Activated naive CD4-positive, alpha-beta T cell treated with anti-CD3 and anti-CD28 coated beads, Interleukin-2, amount 50 U/mL, for 24 hours (primary cell): ENCODE data around the gene CST7.
"Not testable (repeated sequence)": the region's sequence is repeated elsewhere in the genome, so short reads cannot be mapped to it uniquely, and the experiment has no call there.

Experiments
- H3K27ac Mint-ChIP-seq: one replicate; pipeline ENCODE4 v1.8.0; 2021; ENCODE audit warnings: mild to moderate bottlenecking, mixed read lengths
- H3K27me3 Mint-ChIP-seq: one replicate; pipeline ENCODE4 v1.8.0; 2021; ENCODE audit warnings: mixed read lengths
- H3K36me3 Mint-ChIP-seq: one replicate; pipeline ENCODE4 v1.8.0; 2021; ENCODE audit warnings: mixed read lengths
- H3K4me1 Mint-ChIP-seq: one replicate; pipeline ENCODE4 v1.8.0; 2021; ENCODE audit warnings: mixed read lengths
- H3K4me3 Mint-ChIP-seq: one replicate; pipeline ENCODE4 v1.8.0; 2021; ENCODE audit warnings: mild to moderate bottlenecking, mixed read lengths
- H3K9me3 Mint-ChIP-seq: one replicate; pipeline ENCODE4 v1.8.0; 2021; ENCODE audit warnings: mixed read lengths

Gene CST7

GRCh38 chr20:24936526-24937407, 12.3 kb upstream of the CST7 start:
- Mint-ChIP-seq H3K27ac (no peak overlapping the region), H3K4me1 (peaks cover 13% of the 10 kb centered on the region), H3K27me3 (no peaks in the 10 kb centered on the region), H3K9me3 (peaks cover 6% of the 10 kb centered on the region), H3K4me3 (no peak overlapping the region), H3K36me3 (peaks cover 5% of the 10 kb centered on the region)

DNA sequence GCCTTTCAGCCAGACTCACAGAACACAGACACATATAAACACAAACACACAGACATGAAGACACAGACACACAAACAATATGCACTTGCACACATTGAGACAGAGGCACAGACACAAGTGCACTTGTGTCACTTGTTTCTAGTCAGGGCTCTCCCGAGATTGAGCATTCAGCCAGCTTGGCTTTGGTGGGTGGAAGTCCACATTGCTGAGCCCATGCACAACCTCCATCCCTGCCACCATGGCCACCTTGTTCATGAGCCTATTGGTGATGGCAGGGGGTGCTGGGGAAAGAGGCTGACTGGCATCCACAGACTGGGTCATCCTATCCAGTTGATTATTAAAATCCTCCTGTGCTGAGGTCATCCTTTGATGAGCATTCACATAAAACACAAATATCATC, 11.5 kb upstream of the CST7 start:
- peaks cover 7% of the 10 kb centered on the region for H3K36me3 Mint-ChIP-seq
- H3K27ac Mint-ChIP-seq: no peak overlapping the region
- no peaks in the 10 kb centered on the region for H3K27me3 Mint-ChIP-seq
- peaks cover 6% of the 10 kb centered on the region for H3K9me3 Mint-ChIP-seq
- no peak overlapping the region for H3K4me3 Mint-ChIP-seq
- peaks cover 5% of the 10 kb centered on the region for H3K4me1 Mint-ChIP-seq

DNA sequence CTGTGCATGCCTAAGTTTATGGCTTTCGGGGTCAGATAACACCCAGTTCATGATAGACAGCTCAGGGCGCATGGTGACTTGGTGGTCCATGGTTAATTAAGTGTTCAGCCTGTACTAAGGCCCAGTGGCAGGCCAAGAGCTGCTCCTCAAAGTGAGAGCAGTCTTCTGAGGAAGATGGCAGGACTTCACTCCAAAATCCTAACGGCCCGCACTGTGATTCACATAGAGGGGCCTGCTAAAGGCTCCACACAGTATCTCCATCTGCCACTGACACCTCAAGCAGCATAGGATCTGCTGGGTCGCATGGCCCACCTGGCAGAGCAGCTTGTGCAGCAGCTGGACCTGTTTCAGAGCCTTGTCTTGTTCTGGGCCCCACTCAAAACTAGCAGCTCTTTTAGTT, 10.6 kb upstream of the CST7 start:
- Mint-ChIP-seq H3K27ac (no peak overlapping the region), H3K36me3 (peaks cover 7% of the 10 kb centered on the region), H3K4me1 (no peaks in the 10 kb centered on the region), H3K4me3 (no peak overlapping the region), H3K27me3 (no peaks in the 10 kb centered on the region), H3K9me3 (peaks cover 6% of the 10 kb centered on the region)

GRCh38 chr20:24939036-24939435, 10.0 kb upstream of the CST7 start:
- H3K27ac Mint-ChIP-seq: no peak overlapping the region

DNA sequence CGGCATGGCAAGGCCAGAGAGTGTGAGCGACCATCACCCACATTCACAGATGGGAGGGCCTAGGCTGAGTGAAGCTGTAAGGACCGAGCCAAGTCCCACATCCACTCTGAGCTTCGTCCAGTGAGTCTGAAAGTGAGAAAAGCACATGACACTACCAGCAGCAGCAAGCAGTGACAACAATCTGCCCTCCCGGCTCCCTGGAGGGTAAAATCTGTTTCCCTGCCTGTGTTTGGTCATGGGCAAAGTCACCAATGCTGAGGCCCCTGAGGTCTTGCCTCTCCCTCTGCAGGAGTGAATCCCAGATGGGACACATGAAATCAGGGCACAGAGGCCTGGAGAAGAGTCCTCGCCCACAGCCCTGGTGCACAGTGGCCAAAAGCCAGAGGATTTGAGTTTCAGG, 6.4 kb upstream of the CST7 start:
- H3K4me3 Mint-ChIP-seq: no peak overlapping the region
- peaks cover 16% of the 10 kb centered on the region for H3K36me3 Mint-ChIP-seq
- peaks cover 11% of the 10 kb centered on the region for H3K4me1 Mint-ChIP-seq
- peaks cover 18% of the 10 kb centered on the region for H3K9me3 Mint-ChIP-seq
- H3K27me3 Mint-ChIP-seq: no peaks in the 10 kb centered on the region
- no peak overlapping the region for H3K27ac Mint-ChIP-seq

More at GRCh38 chr20:24939036-24939435, 10.0 kb upstream of the CST7 start:
- Mint-ChIP-seq H3K36me3 (peaks cover 9% of the 10 kb centered on the region), H3K9me3 (peaks cover 9% of the 10 kb centered on the region), H3K4me3 (no peak overlapping the region), H3K27me3 (no peaks in the 10 kb centered on the region), H3K4me1 (no peaks in the 10 kb centered on the region)

DNA sequence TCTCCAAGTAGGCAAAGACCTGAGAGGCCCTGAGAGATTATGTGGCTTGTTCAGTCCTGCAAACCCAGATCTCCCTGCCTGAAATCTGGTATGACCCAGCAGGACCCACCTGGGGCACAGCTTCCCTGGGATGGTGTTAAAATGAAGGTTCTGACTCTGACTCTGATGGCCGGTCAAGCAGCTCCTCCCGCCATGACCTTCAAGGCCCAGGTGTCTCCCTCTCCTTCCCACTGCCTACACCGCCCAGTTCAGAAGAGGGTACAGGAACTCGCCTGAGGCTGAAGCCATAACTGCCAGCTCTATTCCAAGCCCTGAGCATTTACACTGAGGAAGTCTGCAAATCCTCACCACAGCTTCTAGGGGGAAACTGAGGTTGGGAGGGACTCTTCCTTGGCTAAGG, 5.9 kb upstream of the CST7 start:
- no peak overlapping the region for H3K4me3 Mint-ChIP-seq
- peaks cover 18% of the 10 kb centered on the region for H3K9me3 Mint-ChIP-seq
- H3K4me1 Mint-ChIP-seq: peaks cover 16% of the 10 kb centered on the region
- peaks cover 16% of the 10 kb centered on the region for H3K36me3 Mint-ChIP-seq
- no peaks in the 10 kb centered on the region for H3K27me3 Mint-ChIP-seq
- no peak overlapping the region for H3K27ac Mint-ChIP-seq

DNA sequence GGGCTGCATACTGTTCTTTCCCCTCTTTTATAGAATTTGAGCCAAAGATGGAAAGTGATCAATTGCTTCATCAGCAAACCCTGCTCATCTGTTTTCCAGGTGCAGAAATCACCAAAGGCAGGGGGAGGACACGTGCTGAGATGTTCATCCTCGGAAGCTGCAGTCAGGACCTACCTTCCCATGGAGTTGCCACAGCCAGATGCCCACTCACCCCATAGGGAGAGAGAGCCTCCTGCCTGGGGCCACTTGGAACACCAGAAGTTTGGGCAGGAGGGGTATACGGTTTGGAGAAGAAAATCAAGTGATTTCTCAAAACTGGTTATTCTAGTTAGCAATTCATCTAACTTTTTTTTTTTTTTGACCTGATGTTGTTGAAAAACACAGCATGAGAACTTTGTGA, 5.3 kb upstream of the CST7 start:
- H3K27me3 Mint-ChIP-seq: no peaks in the 10 kb centered on the region
- no peak overlapping the region for H3K4me3 Mint-ChIP-seq
- H3K9me3 Mint-ChIP-seq: peaks cover 18% of the 10 kb centered on the region
- no peak overlapping the region for H3K27ac Mint-ChIP-seq
- peaks cover 16% of the 10 kb centered on the region for H3K36me3 Mint-ChIP-seq
- peaks cover 21% of the 10 kb centered on the region for H3K4me1 Mint-ChIP-seq

- Mint-ChIP-seq H3K4me1 (peaks cover 33% of the 10 kb centered on the region), H3K9me3 (peaks cover 13% of the 10 kb centered on the region)
Observed at GRCh38 chr20:24946376-24946775, 2.7 kb upstream of the CST7 start.

GRCh38 chr20:24948396-24948938, 602 bp upstream of the CST7 start:
- peak overlapping the region; percentile 68 for H3K4me3 Mint-ChIP-seq
- H3K4me1 Mint-ChIP-seq: peaks cover 33% of the 10 kb centered on the region
- H3K27me3 Mint-ChIP-seq, H3K36me3 Mint-ChIP-seq: not testable (repeated sequence)
- peak overlapping the region; percentile 97 for H3K27ac Mint-ChIP-seq
- H3K9me3 Mint-ChIP-seq: peaks cover 13% of the 10 kb centered on the region

More at GRCh38 chr20:24946376-24946775, 2.7 kb upstream of the CST7 start:
- H3K27me3 Mint-ChIP-seq, H3K4me3 Mint-ChIP-seq: not testable (repeated sequence)
- H3K36me3 Mint-ChIP-seq: peaks cover 12% of the 10 kb centered on the region
- H3K27ac Mint-ChIP-seq: peak overlapping the region; percentile 53

DNA sequence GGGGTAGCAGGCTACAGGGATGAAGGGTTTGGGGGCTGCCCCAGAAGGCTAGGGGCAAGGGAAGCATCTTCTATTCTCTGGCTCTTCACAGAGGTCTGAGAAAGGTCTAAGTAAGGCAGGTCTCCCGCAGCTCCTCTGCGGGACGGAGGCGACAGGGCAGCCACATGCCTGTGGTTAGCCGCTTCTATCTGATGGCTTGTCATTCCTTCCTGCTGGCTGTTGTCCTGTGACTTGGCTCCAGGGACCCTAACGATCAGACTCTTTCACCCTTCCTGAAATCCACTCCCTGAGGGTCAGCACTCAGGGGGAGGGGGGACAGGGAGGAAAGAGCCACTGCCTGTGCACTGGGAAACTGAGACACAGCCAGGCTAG, 673 bp downstream of the CST7 start:
- peaks cover 7% of the 10 kb centered on the region for H3K9me3 Mint-ChIP-seq
- H3K4me3 Mint-ChIP-seq: peak overlapping the region; percentile 68
- H3K4me1 Mint-ChIP-seq: peaks cover 39% of the 10 kb centered on the region
- H3K27me3 Mint-ChIP-seq: no peaks in the 10 kb centered on the region
- H3K36me3 Mint-ChIP-seq: peaks cover 7% of the 10 kb centered on the region
- peak overlapping the region; percentile 56 for H3K27ac Mint-ChIP-seq

- no peak overlapping the region for H3K27ac Mint-ChIP-seq
- no peaks in the 10 kb centered on the region for H3K27me3 Mint-ChIP-seq
- H3K9me3 Mint-ChIP-seq: peaks cover 7% of the 10 kb centered on the region
- peak overlapping the region; percentile 68 for H3K4me3 Mint-ChIP-seq
- peaks cover 5% of the 10 kb centered on the region for H3K36me3 Mint-ChIP-seq
- H3K4me1 Mint-ChIP-seq: peaks cover 44% of the 10 kb centered on the region
Observed at GRCh38 chr20:24950128-24950835, 1.2 kb downstream of the CST7 start.

GRCh38 chr20:24950836-24951525, 1.9 kb downstream of the CST7 start:
- Mint-ChIP-seq H3K27ac (no peak overlapping the region), H3K4me1 (peaks cover 48% of the 10 kb centered on the region), H3K4me3 (peak overlapping the region; percentile 64), H3K9me3 (peaks cover 7% of the 10 kb centered on the region), H3K27me3 (no peaks in the 10 kb centered on the region), H3K36me3 (no peaks in the 10 kb centered on the region)

DNA sequence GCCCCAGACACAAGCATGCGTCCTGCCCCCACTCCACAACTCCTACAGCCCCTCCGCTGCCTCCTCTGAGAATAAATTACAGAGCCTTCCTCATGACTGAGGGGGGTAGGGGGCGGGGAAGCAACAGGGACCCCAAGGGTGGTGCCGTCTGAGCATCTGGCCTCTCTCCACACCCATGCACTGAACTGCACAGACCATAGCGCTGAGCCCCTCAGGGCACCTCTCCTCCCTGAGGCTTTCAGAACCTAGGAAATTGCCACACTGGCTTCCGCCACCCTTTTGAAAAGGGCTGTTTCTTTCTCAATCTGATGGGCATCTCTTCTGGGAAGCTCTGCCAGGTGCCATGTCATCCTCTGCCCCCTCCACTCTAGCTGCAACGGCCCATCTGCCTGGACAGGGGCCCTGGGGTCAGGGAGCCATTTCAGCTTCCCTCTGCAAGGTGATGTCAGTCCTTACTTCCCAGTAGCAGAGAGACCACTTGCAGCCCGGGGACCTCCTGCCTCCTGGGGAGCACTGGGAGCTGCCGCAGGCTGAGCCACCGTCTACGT, 2.5 kb downstream of the CST7 start:
- peak overlapping the region; percentile 64 for H3K4me3 Mint-ChIP-seq
- peaks cover 48% of the 10 kb centered on the region for H3K4me1 Mint-ChIP-seq
- no peaks in the 10 kb centered on the region for H3K27me3 Mint-ChIP-seq
- H3K27ac Mint-ChIP-seq: no peak overlapping the region
- H3K36me3 Mint-ChIP-seq: no peaks in the 10 kb centered on the region
- H3K9me3 Mint-ChIP-seq: peaks cover 7% of the 10 kb centered on the region

DNA sequence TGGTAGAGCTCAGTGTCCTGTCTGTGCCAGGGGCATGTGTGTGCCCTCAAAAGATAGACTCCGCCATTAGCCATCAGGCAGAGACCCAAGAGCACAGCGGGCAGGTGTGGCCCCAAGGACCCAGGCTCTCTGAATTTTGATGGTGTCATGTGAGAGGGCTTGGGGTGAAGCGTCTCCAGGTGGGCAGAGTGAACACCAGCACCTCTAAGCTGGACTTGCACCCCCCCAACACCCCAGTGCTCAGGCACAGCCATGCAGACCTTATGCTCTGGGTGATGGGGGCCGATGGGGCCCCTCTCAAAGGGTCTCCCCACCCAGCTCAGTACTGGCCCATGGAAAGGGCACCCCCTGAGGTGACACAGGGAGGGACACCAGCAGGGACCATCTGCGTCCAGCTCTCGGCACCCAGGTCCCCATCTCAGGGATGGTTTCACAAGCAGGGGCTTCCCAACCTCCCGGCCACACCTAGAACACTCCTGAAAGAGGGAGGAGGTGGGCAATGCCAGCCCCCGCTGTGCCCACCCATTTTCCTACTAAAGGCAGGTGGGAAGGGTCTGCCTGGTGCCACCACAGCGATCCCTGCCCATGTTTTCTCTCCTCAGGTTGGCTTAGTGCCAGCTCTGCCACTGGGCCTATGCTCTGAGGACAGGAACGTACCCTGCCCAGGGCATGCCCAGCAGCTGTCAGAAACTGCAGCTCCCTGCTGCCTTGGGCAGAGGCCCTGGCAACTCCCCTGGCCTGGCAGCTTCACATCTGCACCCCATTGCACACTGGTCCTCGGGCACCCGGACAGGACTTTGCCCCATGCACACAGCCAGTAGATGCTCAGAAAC, 3.5 kb downstream of the CST7 start:
- Mint-ChIP-seq H3K4me1 (peaks cover 38% of the 10 kb centered on the region), H3K9me3 (no peaks in the 10 kb centered on the region), H3K27ac (no peak overlapping the region)

DNA sequence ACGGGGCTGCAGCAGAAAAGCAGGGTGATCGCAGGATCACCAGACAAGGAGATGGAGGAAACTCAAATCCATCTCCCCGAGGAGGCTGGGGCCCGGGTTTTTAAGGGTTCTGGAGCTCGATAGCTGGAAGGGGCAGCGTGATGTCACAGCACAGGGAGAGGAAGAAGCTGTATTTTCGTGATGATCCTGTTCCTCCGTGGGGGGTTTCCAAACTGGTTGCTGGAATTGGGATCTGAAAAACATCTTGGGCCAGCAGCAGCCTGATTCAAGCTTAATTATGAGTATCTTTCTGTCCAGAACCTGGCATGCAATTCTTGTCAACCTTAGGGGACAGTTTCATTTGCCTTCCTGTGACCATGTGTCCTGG, 4.1 kb downstream of the CST7 start:
- Mint-ChIP-seq H3K9me3 (no peaks in the 10 kb centered on the region), H3K4me1 (peaks cover 32% of the 10 kb centered on the region), H3K36me3 (no peaks in the 10 kb centered on the region), H3K27ac (no peak overlapping the region), H3K27me3 (no peaks in the 10 kb centered on the region), H3K4me3 (peak overlapping the region; percentile 42)

More for the DNA sequence above, 3.5 kb downstream of the CST7 start:
- H3K36me3 Mint-ChIP-seq: no peaks in the 10 kb centered on the region
- no peaks in the 10 kb centered on the region for H3K27me3 Mint-ChIP-seq
- peak overlapping the region; percentile 42 for H3K4me3 Mint-ChIP-seq
